DOHH2 (cell line): Measurements from ENCODE around the gene LRMDA.

Experiments used
- H3F3A ChIP-seq: fragments of 200-600 bp; sonication (generic), shearing (Covaris generic); 2 replicates; pipeline ENCODE4 v1.6.0; 2016; ENCODE audit warnings: antibody characterized with exemption, mild to moderate bottlenecking; ENCODE audit not compliant: control insufficient read depth, insufficient read depth
- H3K27ac ChIP-seq: fragments of 200-600 bp; sonication (generic); 2 replicates; pipeline ENCODE4 v1.5.1; 2014; ENCODE audit warnings: low read depth, mild to moderate bottlenecking, low read length, moderate library complexity
- H3K27me3 ChIP-seq: fragments of 200-600 bp; sonication (generic); 2 replicates; pipeline ENCODE4 v1.6.1; 2014; ENCODE audit warnings: mild to moderate bottlenecking, low read length, mixed read lengths; ENCODE audit not compliant: control insufficient read depth
- H3K36me3 ChIP-seq: fragments of 200-600 bp; sonication (generic); 2 replicates; pipeline ENCODE4 v1.6.1; 2014; ENCODE audit warnings: mild to moderate bottlenecking, low read length, moderate library complexity, mixed read lengths; ENCODE audit not compliant: control insufficient read depth
- H3K4me1 ChIP-seq: fragments of 200-600 bp; sonication (generic); 2 replicates; pipeline ENCODE4 v1.6.1; 2014; ENCODE audit warnings: mild to moderate bottlenecking, low read length, mixed read lengths; ENCODE audit not compliant: control insufficient read depth
- H3K4me2 ChIP-seq: fragments of 200-600 bp; sonication (generic); 2 replicates; pipeline ENCODE4 v1.6.0; 2014; ENCODE audit warnings: mild to moderate bottlenecking, low read length, moderate library complexity
- H3K4me3 ChIP-seq: fragments of 200-600 bp; sonication (generic); 2 replicates; pipeline ENCODE4 v1.5.1; 2014; ENCODE audit warnings: mild to moderate bottlenecking, low read length, mixed read lengths
- H3K79me2 ChIP-seq: fragments of 200-600 bp; sonication (generic); 2 replicates; pipeline ENCODE4 v1.6.1; 2014; ENCODE audit warnings: mild to moderate bottlenecking, low read length, mixed read lengths; ENCODE audit not compliant: control insufficient read depth
- H3K9me2 ChIP-seq: fragments of 200-600 bp; sonication (generic); replicated peaks from 2 replicates; pipeline ENCODE4 v1.6.1; 2014; ENCODE audit warnings: mild to moderate bottlenecking, low read length, mixed read lengths; ENCODE audit not compliant: control insufficient read depth
- H3K9me3 ChIP-seq: fragments of 200-600 bp; sonication (generic); 2 replicates; pipeline ENCODE4 v1.6.1; 2014; ENCODE audit warnings: antibody characterized with exemption, low read length, mixed read lengths; ENCODE audit not compliant: control insufficient read depth, insufficient read depth
- H4K20me1 ChIP-seq: fragments of 200-600 bp; sonication (generic); 2 replicates; pipeline ENCODE4 v1.6.0; 2014; ENCODE audit warnings: low read depth, mild to moderate bottlenecking, antibody characterized with exemption, low read length, moderate library complexity; ENCODE audit not compliant: control insufficient read depth, insufficient read depth
- EZH2phosphoT487 ChIP-seq: fragments of 200-600 bp; sonication (generic); IDR thresholded peaks from 2 replicates; pipeline ENCODE4 v1.6.1; 2017; ENCODE audit warnings: borderline replicate concordance, mild to moderate bottlenecking, antibody characterized with exemption, low read length, moderate library complexity, mixed read lengths
- TF ChIP-seq, protein P1 (sequence below): fragments of 200-600 bp; sonication (generic); IDR thresholded peaks from one replicate; pipeline ENCODE4 v1.5.1; 2014; ENCODE audit warnings: antibody characterized with exemption, mild to moderate bottlenecking, low read depth, low read length; ENCODE audit not compliant: poor library complexity, severe bottlenecking

LRMDA gene

DNA sequence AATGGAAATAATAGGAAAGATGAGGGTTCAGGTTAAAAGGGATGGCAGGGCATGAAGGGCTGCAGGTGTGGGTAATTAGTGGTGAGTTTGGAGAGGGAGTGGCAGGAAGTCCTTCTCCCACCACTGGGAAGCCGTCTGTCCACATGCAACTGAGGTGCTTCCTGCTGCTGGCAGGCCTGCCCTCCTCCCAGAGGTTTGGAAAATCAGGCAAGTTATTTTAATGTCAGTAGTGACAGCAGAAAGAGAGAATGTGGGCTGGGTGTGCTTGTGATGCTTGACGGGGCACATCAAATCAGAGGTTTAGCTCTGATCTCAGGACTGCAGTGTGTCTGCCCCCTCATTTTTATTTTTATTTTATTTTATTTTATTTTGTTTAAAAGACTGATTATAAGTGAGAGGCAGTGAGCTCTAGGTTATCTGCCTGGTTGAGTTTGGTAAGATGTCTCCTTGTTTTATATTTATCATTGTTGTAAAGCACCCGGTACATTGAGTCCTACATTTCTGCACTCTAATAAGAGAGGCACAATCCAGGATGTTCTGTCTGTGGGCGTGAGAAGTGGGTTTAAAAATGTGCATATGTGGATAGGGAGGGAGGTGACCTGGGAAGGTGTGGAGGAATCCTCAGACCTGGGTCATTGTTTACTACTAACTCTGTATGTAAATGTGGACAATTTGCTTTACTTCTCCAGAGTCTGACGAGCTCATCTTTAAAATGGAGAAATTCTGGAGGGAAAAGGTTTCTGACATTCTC, 504.4 kb downstream of the LRMDA start:
- Histone ChIP-seq H3K79me2 (no peaks in the 10 kb centered on the region), H4K20me1 (no peaks in the 10 kb centered on the region), H3K9me2 (no peaks in the 10 kb centered on the region; the same call in 1 of the 2 replicates), H3K4me2 (no peak overlapping the region), H3K9me3 (no peaks in the 10 kb centered on the region), H3K27ac (no peak overlapping the region), H3K4me1 (no peaks in the 10 kb centered on the region), H3F3A (no peaks in the 10 kb centered on the region), H3K36me3 (no peaks in the 10 kb centered on the region), H3K4me3 (no peak overlapping the region), H3K27me3 (no peaks in the 10 kb centered on the region)
- TF ChIP-seq, protein P1, sequence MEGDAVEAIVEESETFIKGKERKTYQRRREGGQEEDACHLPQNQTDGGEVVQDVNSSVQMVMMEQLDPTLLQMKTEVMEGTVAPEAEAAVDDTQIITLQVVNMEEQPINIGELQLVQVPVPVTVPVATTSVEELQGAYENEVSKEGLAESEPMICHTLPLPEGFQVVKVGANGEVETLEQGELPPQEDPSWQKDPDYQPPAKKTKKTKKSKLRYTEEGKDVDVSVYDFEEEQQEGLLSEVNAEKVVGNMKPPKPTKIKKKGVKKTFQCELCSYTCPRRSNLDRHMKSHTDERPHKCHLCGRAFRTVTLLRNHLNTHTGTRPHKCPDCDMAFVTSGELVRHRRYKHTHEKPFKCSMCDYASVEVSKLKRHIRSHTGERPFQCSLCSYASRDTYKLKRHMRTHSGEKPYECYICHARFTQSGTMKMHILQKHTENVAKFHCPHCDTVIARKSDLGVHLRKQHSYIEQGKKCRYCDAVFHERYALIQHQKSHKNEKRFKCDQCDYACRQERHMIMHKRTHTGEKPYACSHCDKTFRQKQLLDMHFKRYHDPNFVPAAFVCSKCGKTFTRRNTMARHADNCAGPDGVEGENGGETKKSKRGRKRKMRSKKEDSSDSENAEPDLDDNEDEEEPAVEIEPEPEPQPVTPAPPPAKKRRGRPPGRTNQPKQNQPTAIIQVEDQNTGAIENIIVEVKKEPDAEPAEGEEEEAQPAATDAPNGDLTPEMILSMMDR, result no peak
- TF ChIP-seq EZH2phosphoT487, result no peak

DNA sequence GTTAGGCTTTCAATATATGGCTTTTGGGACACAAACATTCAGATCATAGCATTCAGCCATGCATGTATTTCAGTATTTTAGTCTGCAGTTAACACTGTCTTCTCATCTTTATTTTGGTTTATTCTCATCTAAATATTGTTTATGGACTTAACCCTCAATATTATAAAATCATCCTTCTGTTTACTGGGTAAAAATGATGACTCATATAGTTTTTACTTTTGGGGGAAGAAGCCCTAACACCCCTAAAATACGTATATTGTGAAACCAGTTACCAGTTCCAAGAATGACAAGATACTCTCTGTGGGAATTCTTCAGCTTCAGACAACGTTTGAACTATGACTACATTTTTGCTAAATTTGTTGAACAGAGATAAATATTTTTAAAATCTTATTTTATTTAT, 505.4 kb downstream of the LRMDA start:
- no peaks in the 10 kb centered on the region for H3K27me3 ChIP-seq
- TF ChIP-seq EZH2phosphoT487, result no peak
- TF ChIP-seq, protein P1, result no peak
- H3K4me2 ChIP-seq, result no peak overlapping the region
- no peak overlapping the region for H3K4me3 ChIP-seq
- no peak overlapping the region for H3K27ac ChIP-seq
- no peaks in the 10 kb centered on the region for H4K20me1 ChIP-seq
- no peaks in the 10 kb centered on the region for H3K9me3 ChIP-seq
- H3K79me2 ChIP-seq, result no peaks in the 10 kb centered on the region
- H3F3A ChIP-seq, result no peaks in the 10 kb centered on the region
- H3K9me2 ChIP-seq, result no peaks in the 10 kb centered on the region; the same call in 1 of the 2 replicates
- no peaks in the 10 kb centered on the region for H3K36me3 ChIP-seq
- no peaks in the 10 kb centered on the region for H3K4me1 ChIP-seq

DNA sequence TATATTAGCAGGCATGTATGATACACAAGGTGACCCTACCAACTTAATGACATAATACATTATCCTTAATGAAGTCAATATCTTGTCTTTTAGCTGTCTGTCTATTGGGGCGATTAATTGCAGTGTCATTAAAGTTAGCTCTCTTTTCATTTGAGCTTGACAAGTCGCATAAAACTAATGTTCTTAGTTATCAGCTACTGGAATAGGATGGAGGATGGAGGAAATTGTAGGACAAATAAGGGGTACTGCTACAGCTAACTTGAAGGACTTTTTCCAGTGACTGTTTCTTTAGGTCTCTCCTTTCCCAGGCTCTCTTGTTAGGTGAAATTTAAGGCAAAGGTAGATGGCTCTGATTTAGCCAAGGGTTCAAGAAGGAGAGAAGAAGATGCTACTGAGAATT, 506.4 kb downstream of the LRMDA start:
- no peak overlapping the region for H3K4me3 ChIP-seq
- no peak overlapping the region for H3K4me2 ChIP-seq
- no peaks in the 10 kb centered on the region; the same call in 1 of the 2 replicates for H3K9me2 ChIP-seq
- no peaks in the 10 kb centered on the region for H3K9me3 ChIP-seq
- TF ChIP-seq, protein P1, result no peak
- TF ChIP-seq EZH2phosphoT487, result no peak
- no peaks in the 10 kb centered on the region for H3K4me1 ChIP-seq
- H3K27ac ChIP-seq, result no peak overlapping the region
- H4K20me1 ChIP-seq, result no peaks in the 10 kb centered on the region
- no peaks in the 10 kb centered on the region for H3K36me3 ChIP-seq
- H3K79me2 ChIP-seq, result no peaks in the 10 kb centered on the region
- H3K27me3 ChIP-seq, result no peaks in the 10 kb centered on the region
- H3F3A ChIP-seq, result no peaks in the 10 kb centered on the region
